Activated naive CD4-positive, alpha-beta T cell treated with anti-CD3 and anti-CD28 coated beads, Interleukin-2, amount 50 U/mL, for 72 hours (primary cell): Measurements from ENCODE around the gene NOXA1. TPM values are rescaled to one million over a fixed set of nuclear protein-coding genes. Genes with fewer than 3 reads are reported as not detected.
A peak's percentile ranks its signal among the peaks of the same experiment; 100 is the strongest.

Source experiments
- ATAC-seq, 2 donors: fragments of 150-1000 bp; cut with Tn5 transposase; 2 replicates each; pipeline ENCODE4 v1.10.0; 2021; ENCODE audit warnings: mild to moderate bottlenecking in 2 of 2, moderate library complexity in 2 of 2
- DNase-seq, 2 donors: peaks; one replicate each; pipeline ENCODE4 v3.0.0; 2021 to 2022; ENCODE audit warnings: low spot score in 2 of 2
- H3K27ac Mint-ChIP-seq, 2 donors: one replicate each; pipeline ENCODE4 v1.8.0; 2022; ENCODE audit warnings: mild to moderate bottlenecking in 2 of 2, mixed read lengths in 2 of 2
- H3K36me3 Mint-ChIP-seq, 2 donors: one replicate each; pipeline ENCODE4 v1.8.0; 2022; ENCODE audit warnings: mixed read lengths in 2 of 2
- H3K9me3 Mint-ChIP-seq, 2 donors: one replicate each; pipeline ENCODE4 v1.8.0; 2022; ENCODE audit warnings: mixed read lengths in 2 of 2
- total RNA-seq, 2 donors: library from RNA; stranded (reverse); gene quantifications; one replicate each; pipeline ENCODE4 v1.2.3, GENCODE V29; 2022

Gene NOXA1
- total RNA-seq, 2 donors from 2014 or later = 1.5 TPM; not detected in 1

- no peak overlapping the region for H3K27ac Mint-ChIP-seq
- ATAC-seq = no peak
- DNase-seq = peak; percentile 3 to 58
- H3K36me3 Mint-ChIP-seq = no peaks in the 10 kb centered on the region
- H3K9me3 Mint-ChIP-seq = no peaks in the 10 kb centered on the region
Observed at GRCh38 chr9:137452761-137453642, 29.8 kb downstream of the NOXA1 start.

- no peaks in the 10 kb centered on the region for H3K36me3 Mint-ChIP-seq
- H3K27ac Mint-ChIP-seq = no peak overlapping the region
- DNase-seq (peak; percentile 59 to 72), ATAC-seq (peak; percentile 58 to 85)
- H3K9me3 Mint-ChIP-seq = no peaks in the 10 kb centered on the region
Observed at GRCh38 chr9:137453643-137454081, 30.5 kb downstream of the NOXA1 start.

- peak; percentile 15 to 52 for ATAC-seq
- no peak overlapping the region for H3K27ac Mint-ChIP-seq
- H3K36me3 Mint-ChIP-seq = no peaks in the 10 kb centered on the region
- peak; percentile 59 to 61 for DNase-seq
- H3K9me3 Mint-ChIP-seq = no peaks in the 10 kb centered on the region
Observed at GRCh38 chr9:137454145-137454596, 31.0 kb downstream of the NOXA1 start.

- DNase-seq = peak; percentile 7 to 56
- H3K36me3 Mint-ChIP-seq = no peaks in the 10 kb centered on the region
- ATAC-seq = no peak
Observed at GRCh38 chr9:137454597-137455358, 31.6 kb downstream of the NOXA1 start.

GRCh38 chr9:137455359-137455991 is 32.3 kb downstream of the NOXA1 start:
- Mint-ChIP-seq H3K27ac (no peak overlapping the region), H3K9me3 (no peaks in the 10 kb centered on the region), H3K36me3 (no peaks in the 10 kb centered on the region)
- ATAC-seq (no peak), DNase-seq (peak; percentile 12 to 56)

More at GRCh38 chr9:137454597-137455358, 31.6 kb downstream of the NOXA1 start:
- no peak overlapping the region for H3K27ac Mint-ChIP-seq
- H3K9me3 Mint-ChIP-seq = no peaks in the 10 kb centered on the region

GRCh38 chr9:137456061-137456863 is 33.1 kb downstream of the NOXA1 start:
- Mint-ChIP-seq H3K27ac (no peak overlapping the region), H3K9me3 (no peaks in the 10 kb centered on the region), H3K36me3 (no peaks in the 10 kb centered on the region)
- DNase-seq = peak; percentile 1 to 48
- no peak for ATAC-seq

GRCh38 chr9:137456864-137457405 is 33.7 kb downstream of the NOXA1 start:
- DNase-seq = peak; percentile 4 to 55
- H3K36me3 Mint-ChIP-seq = no peaks in the 10 kb centered on the region
- no peak overlapping the region for H3K27ac Mint-ChIP-seq
- H3K9me3 Mint-ChIP-seq = no peaks in the 10 kb centered on the region
- no peak for ATAC-seq

- no peak for ATAC-seq
- Mint-ChIP-seq H3K9me3 (no peaks in the 10 kb centered on the region), H3K27ac (no peak overlapping the region), H3K36me3 (no peaks in the 10 kb centered on the region)
- peak in 1 of 2 donors; percentile 57 for DNase-seq
Observed at GRCh38 chr9:137457406-137458193, 34.4 kb downstream of the NOXA1 start.

GRCh38 chr9:137458194-137459151 is 35.3 kb downstream of the NOXA1 start:
- no peaks in the 10 kb centered on the region for H3K36me3 Mint-ChIP-seq
- H3K9me3 Mint-ChIP-seq = no peaks in the 10 kb centered on the region
- DNase-seq = no peak

GRCh38 chr9:137459152-137459600 is 36.0 kb downstream of the NOXA1 start, which contains the start of gene NSMF:
Gene NSMF (minus strand): TSS chr9:137459334. CDS start chr9:137459102, 232 bp downstream.
- ATAC-seq (peak; percentile 81 to 84), DNase-seq (peak; percentile 95 to 99)
- H3K36me3 Mint-ChIP-seq = no peaks in the 10 kb centered on the region
- H3K27ac Mint-ChIP-seq = no peak within 1 kb of the TSS
- H3K9me3 Mint-ChIP-seq = no peaks in the 10 kb centered on the region

More at GRCh38 chr9:137458194-137459151, 35.3 kb downstream of the NOXA1 start:
- peak; percentile 17 to 26 for ATAC-seq
- no peak overlapping the region for H3K27ac Mint-ChIP-seq

GRCh38 chr9:137459601-137460362 is 36.6 kb downstream of the NOXA1 start:
- Mint-ChIP-seq H3K9me3 (no peaks in the 10 kb centered on the region), H3K27ac (no peak overlapping the region), H3K36me3 (no peaks in the 10 kb centered on the region)
- no peak for DNase-seq
- no peak for ATAC-seq

- ATAC-seq (no peak), DNase-seq (no peak)
- no peaks in the 10 kb centered on the region for H3K36me3 Mint-ChIP-seq
- H3K9me3 Mint-ChIP-seq = no peaks in the 10 kb centered on the region
- H3K27ac Mint-ChIP-seq = no peak overlapping the region
Observed at GRCh38 chr9:137460363-137461315, 37.4 kb downstream of the NOXA1 start.

GRCh38 chr9:137461316-137461662 is 38.1 kb downstream of the NOXA1 start:
- no peaks in the 10 kb centered on the region for H3K36me3 Mint-ChIP-seq
- H3K27ac Mint-ChIP-seq = no peak overlapping the region
- no peak for ATAC-seq
- no peak for DNase-seq
- no peaks in the 10 kb centered on the region for H3K9me3 Mint-ChIP-seq
